Mammary epithelial cell (primary cell): Measurements from ENCODE around the gene VAV2.

Source experiments
- EZH2 ChIP-seq: IDR thresholded peaks from 2 replicates; pipeline ENCODE4 v1.6.1; 2012; ENCODE audit warnings: low read length, inconsistent platforms, borderline replicate concordance
- TF ChIP-seq, protein P1 (sequence below), 2 donors: IDR thresholded peaks in 1 of 2; conservative IDR thresholded peaks in 1 of 2; 2 replicates each; pipeline ENCODE4 v1.5.1; 2011 to 2012; ENCODE audit warnings: inconsistent platforms in 2 of 2, low read length in 2 of 2, mild to moderate bottlenecking in 2 of 2, control low read depth in 1 of 2, low read depth in 1 of 2; ENCODE audit not compliant: insufficient read depth in 1 of 2; ENCODE audit errors: extremely low read depth in 1 of 2

DNA sequence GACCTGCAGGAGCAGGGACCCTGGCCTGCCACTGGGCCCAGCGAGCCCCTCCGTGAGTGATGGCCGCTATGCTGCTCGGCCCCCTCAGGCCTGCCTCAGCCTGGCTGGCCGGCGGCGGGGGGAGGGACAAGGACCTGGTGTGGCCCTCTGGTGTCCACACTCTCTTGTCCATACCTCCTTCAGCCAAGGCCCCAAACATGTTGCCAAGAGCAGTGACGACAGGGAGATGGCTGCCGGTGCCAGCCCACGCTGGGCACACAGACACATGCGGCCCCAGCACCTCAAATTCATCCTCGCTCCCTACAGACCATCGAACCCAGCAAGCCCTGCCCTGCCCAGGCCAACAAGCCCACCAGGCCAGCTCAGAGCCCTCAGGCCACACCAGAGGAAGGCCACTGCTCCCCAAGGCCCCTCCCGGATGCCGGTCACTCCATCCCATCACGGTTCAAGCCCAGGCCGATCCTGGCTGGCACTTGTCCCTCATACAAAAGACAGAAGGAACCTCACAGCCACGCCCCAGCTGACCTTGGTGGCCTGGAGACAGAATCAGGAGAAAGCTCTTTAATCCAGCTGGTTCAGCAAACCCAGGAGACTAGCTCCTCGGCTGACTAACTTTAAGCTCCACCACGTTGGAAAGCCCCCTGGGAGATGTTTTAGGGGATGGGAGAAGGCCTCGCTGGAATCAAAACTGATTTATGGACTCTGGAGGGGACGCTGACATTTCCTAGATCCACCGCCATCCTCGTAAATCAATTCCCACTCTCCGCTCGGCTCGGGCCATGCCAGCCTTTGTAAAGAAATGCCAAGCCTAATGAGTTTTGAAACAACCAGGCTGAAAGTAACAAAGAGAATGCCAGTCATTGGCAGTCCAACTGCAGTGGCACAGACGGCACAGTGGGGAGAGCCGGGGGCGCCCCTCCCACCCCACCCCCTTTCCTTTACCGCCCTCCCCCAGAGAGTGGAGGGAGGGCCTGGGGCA, 84.9 kb downstream of the VAV2 start:
- no peak for TF ChIP-seq EZH2
- TF ChIP-seq, protein P1, sequence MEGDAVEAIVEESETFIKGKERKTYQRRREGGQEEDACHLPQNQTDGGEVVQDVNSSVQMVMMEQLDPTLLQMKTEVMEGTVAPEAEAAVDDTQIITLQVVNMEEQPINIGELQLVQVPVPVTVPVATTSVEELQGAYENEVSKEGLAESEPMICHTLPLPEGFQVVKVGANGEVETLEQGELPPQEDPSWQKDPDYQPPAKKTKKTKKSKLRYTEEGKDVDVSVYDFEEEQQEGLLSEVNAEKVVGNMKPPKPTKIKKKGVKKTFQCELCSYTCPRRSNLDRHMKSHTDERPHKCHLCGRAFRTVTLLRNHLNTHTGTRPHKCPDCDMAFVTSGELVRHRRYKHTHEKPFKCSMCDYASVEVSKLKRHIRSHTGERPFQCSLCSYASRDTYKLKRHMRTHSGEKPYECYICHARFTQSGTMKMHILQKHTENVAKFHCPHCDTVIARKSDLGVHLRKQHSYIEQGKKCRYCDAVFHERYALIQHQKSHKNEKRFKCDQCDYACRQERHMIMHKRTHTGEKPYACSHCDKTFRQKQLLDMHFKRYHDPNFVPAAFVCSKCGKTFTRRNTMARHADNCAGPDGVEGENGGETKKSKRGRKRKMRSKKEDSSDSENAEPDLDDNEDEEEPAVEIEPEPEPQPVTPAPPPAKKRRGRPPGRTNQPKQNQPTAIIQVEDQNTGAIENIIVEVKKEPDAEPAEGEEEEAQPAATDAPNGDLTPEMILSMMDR (conservative IDR thresholded peaks at IDR 0.05 in 1 of 2, IDR thresholded peaks at IDR 0.05 in 1 of 2; ENCODE audit: extremely low read depth in 1 of 2, insufficient read depth in 1 of 2, low read depth in 1 of 2, low read length in 2 of 2), result no peak
